ENCODE measurements around the gene DTNBP1.

- TF ChIP-seq, protein P1, sequence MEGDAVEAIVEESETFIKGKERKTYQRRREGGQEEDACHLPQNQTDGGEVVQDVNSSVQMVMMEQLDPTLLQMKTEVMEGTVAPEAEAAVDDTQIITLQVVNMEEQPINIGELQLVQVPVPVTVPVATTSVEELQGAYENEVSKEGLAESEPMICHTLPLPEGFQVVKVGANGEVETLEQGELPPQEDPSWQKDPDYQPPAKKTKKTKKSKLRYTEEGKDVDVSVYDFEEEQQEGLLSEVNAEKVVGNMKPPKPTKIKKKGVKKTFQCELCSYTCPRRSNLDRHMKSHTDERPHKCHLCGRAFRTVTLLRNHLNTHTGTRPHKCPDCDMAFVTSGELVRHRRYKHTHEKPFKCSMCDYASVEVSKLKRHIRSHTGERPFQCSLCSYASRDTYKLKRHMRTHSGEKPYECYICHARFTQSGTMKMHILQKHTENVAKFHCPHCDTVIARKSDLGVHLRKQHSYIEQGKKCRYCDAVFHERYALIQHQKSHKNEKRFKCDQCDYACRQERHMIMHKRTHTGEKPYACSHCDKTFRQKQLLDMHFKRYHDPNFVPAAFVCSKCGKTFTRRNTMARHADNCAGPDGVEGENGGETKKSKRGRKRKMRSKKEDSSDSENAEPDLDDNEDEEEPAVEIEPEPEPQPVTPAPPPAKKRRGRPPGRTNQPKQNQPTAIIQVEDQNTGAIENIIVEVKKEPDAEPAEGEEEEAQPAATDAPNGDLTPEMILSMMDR (IDR thresholded peaks at IDR 0.05; ENCODE audit: control extremely low read depth in 1 of 3, insufficient read depth in 1 of 3, low read depth in 1 of 3, low read length in 3 of 3): no peak
- TF ChIP-seq ATF2 (IDR thresholded peaks at IDR 0.05; ENCODE audit: low read length): no peak
- TF ChIP-seq GABPA (IDR thresholded peaks at IDR 0.05; ENCODE audit: borderline replicate concordance, insufficient read depth, low read length): no peak
- no peak for TF ChIP-seq CEBPB (IDR thresholded peaks at IDR 0.05; ENCODE audit: low read depth, low read length)
- TF ChIP-seq EGR1 (IDR thresholded peaks at IDR 0.05; ENCODE audit: borderline replicate concordance, low read depth, low read length): no peak
- no peak for TF ChIP-seq POLR2A (IDR thresholded peaks at IDR 0.05; ENCODE audit: control extremely low read depth in 1 of 2, low read depth in 2 of 2, low read length in 2 of 2)
- no peak for TF ChIP-seq TAF1 (IDR thresholded peaks at IDR 0.05; ENCODE audit: low read depth, low read length)
- no peak for TF ChIP-seq JUND (IDR thresholded peaks at IDR 0.05; ENCODE audit: low read length)
- TF ChIP-seq MAX (IDR thresholded peaks at IDR 0.05): no peak
Observed at GRCh38 chr6:15553031-15553430, 109.8 kb downstream of the DTNBP1 start.
